Loucy (cell line): Measurements from ENCODE around the gene TBX1.

Experiments
- EZH2phosphoT487 ChIP-seq: fragments of 200-600 bp; IDR thresholded peaks from 2 replicates; pipeline ENCODE4 v1.6.1; 2018; ENCODE audit warnings: antibody characterized with exemption, mild to moderate bottlenecking, moderate library complexity, borderline replicate concordance
- TF ChIP-seq, protein P1 (sequence below): fragments of 200-600 bp; sonication (generic); conservative IDR thresholded peaks from 2 replicates; pipeline ENCODE4 v1.5.1; 2014; ENCODE audit warnings: mild to moderate bottlenecking, antibody characterized with exemption, low read length

DNA sequence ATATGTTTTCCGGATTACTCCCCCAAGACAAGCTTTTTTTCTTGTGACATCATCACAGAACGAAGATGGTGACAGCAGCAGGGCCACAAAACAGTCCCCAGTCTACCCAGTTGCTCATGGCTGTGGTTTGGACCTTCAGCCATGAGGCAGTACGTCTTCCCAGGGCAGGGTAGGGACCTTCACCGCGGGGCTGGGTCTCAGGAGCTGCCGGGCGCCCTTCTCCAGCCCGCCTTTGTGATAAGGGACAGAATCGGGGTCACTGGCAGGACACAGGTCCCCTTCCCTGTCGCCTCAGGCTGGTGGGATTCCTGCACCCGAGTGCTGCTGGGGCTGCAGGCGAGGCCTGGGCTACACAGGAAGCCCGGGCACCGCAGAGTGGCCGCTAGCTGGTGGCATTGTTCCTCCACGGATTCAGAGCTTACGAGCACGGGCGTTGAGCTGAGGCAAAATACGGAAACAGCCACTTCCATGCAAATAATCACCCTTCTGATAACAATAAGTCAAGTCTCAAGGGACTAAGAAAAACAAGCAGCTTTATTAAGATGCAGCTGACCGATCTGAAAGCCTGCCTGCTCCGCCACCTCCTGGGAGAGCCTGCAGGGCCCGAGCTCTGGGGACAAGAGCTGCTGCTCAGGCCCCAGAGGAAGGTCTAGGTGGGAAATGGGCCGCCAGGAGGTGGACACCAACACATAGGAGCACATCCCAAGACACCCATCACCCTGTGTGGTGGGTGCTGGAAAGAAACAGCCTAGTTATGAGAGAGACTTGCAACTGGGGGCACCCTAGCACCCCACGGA, 12.3 kb downstream of the TBX1 start:
- TF ChIP-seq, protein P1, sequence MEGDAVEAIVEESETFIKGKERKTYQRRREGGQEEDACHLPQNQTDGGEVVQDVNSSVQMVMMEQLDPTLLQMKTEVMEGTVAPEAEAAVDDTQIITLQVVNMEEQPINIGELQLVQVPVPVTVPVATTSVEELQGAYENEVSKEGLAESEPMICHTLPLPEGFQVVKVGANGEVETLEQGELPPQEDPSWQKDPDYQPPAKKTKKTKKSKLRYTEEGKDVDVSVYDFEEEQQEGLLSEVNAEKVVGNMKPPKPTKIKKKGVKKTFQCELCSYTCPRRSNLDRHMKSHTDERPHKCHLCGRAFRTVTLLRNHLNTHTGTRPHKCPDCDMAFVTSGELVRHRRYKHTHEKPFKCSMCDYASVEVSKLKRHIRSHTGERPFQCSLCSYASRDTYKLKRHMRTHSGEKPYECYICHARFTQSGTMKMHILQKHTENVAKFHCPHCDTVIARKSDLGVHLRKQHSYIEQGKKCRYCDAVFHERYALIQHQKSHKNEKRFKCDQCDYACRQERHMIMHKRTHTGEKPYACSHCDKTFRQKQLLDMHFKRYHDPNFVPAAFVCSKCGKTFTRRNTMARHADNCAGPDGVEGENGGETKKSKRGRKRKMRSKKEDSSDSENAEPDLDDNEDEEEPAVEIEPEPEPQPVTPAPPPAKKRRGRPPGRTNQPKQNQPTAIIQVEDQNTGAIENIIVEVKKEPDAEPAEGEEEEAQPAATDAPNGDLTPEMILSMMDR = no peak
- TF ChIP-seq EZH2phosphoT487 = no peak
